Activated T-helper 2 cell treated with anti-CD3 and anti-CD28 coated beads, Interferon-gamma antibody, Interleukin-2, Interleukin-4, amounts not matched to agents 10 μg/mL and 5 μg/mL and 100 μg/mL, durations not matched to agents 14 hours and 24 hours and 36 hours (primary cell): Measurements from ENCODE around the gene GDI1. TPM values are rescaled to one million over a fixed set of nuclear protein-coding genes. Genes with fewer than 3 reads are reported as not detected.

Source experiments
- DNase-seq: peaks from one replicate; pipeline ENCODE4 v3.0.0; 2021; ENCODE audit warnings: low spot score
- H3K27ac Mint-ChIP-seq: one replicate; pipeline ENCODE4 v1.8.0; 2021; ENCODE audit warnings: mixed read lengths
- H3K27me3 Mint-ChIP-seq: one replicate; pipeline ENCODE4 v1.8.0; 2021; ENCODE audit warnings: low read depth, mixed read lengths
- H3K36me3 Mint-ChIP-seq: one replicate; pipeline ENCODE4 v1.8.0; 2021; ENCODE audit warnings: low read depth, mixed read lengths
- H3K4me1 Mint-ChIP-seq: one replicate; pipeline ENCODE4 v1.8.0; 2021; ENCODE audit warnings: low read depth, mixed read lengths
- H3K4me3 Mint-ChIP-seq: one replicate; pipeline ENCODE4 v1.8.0; 2021; ENCODE audit warnings: low read depth, mild to moderate bottlenecking, moderate library complexity, mixed read lengths
- H3K9me3 Mint-ChIP-seq: one replicate; pipeline ENCODE4 v1.8.0; 2021; ENCODE audit warnings: mixed read lengths
- intact Hi-C: fragments of 100-400 bp; cut with micrococcal nuclease; formaldehyde crosslinking; loops from one replicate; pipeline ENCODE4 v1.15.1; 2023
- total RNA-seq: library from RNA; stranded (reverse); gene quantifications from 2 replicates; pipeline ENCODE4 v1.2.3, GENCODE V29; 2022

The GDI1 gene
- total RNA-seq, 1 donor from 2014 or later: 117 TPM

DNA sequence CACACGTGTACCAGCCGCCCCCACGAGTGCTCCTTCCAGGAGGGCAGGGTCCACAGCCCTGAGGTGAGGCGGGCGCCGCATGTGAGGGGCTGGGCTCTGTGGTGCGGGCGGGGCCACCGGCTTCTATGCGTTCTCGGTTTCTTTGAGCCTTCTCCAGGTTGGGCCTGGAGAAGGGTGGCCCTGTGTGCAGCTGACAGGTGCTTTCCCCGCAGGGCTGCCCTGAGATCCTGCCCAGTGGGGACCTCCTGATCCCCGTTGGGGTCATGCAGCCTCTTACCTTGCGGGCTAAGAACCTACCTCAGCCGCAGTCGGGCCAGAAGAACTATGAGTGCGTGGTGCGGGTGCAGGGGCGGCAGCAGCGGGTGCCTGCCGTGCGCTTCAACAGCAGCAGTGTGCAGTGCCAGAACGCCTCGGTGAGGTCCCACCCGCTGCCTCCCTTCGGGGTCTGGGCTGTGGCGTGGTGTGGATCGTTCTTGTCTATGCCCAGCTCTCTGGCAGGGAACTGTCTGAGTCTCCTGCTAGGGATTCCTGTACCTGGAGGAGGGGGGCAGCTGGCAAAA lies 27.9 kb downstream of the GDI1 start:
- Mint-ChIP-seq H3K9me3 (no peaks in the 10 kb centered on the region), H3K36me3 (peaks cover 14% of the 10 kb centered on the region), H3K4me3 (no peak overlapping the region), H3K27ac (no peak overlapping the region), H3K4me1 (no peaks in the 10 kb centered on the region), H3K27me3 (no peaks in the 10 kb centered on the region)
- no peak for DNase-seq
- intact Hi-C loops: no loop called here

GRCh38 chrX:154465601-154466000 lies 28.6 kb downstream of the GDI1 start:
- Mint-ChIP-seq H3K36me3 (peaks cover 18% of the 10 kb centered on the region), H3K4me3 (no peak overlapping the region), H3K4me1 (no peaks in the 10 kb centered on the region), H3K27me3 (no peaks in the 10 kb centered on the region), H3K9me3 (no peaks in the 10 kb centered on the region), H3K27ac (no peak overlapping the region)
- intact Hi-C loops: no loop called here
- DNase-seq: no peak

DNA sequence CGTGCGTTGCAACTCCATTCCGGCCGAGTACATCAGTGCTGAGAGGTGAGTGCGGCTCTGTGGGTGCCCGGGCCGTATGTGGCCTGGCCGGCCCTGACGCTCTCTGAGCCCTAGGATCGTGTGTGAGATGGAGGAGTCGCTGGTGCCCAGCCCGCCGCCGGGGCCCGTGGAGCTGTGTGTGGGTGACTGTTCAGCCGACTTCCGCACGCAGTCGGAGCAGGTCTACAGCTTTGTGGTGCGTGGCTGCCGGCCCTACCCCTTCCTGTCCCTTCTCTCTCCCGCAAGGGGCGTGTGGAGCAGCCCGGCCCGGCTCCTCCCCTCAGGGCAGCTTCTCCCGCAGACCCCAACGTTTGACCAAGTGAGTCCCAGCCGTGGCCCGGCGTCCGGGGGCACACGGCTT lies 29.1 kb downstream of the GDI1 start:
- Mint-ChIP-seq H3K4me3 (no peak overlapping the region), H3K36me3 (peaks cover 20% of the 10 kb centered on the region), H3K9me3 (no peaks in the 10 kb centered on the region), H3K4me1 (no peaks in the 10 kb centered on the region), H3K27me3 (no peaks in the 10 kb centered on the region), H3K27ac (no peak overlapping the region)
- no peak for DNase-seq
- intact Hi-C loops: no loop called here

DNA sequence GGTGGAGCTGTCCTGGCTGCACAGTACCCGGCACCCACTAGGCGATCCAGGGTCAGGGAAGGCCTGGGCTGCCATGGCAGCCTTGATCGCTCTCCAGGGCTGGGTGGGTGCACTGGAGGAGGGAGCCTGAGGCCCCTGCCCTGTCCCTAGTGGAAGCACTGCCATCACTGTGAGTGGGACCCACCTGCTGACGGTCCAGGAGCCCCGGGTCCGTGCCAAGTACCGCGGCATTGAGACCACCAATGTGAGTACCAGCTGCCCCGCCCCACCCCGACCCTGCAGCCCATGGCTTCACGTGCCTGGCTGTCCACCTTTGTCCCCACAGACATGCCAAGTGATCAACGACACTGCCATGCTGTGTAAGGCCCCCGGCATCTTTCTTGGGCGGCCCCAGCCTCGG lies 30.0 kb downstream of the GDI1 start:
- no peaks in the 10 kb centered on the region for H3K9me3 Mint-ChIP-seq
- H3K36me3 Mint-ChIP-seq: peaks cover 23% of the 10 kb centered on the region
- DNase-seq: no peak
- H3K27ac Mint-ChIP-seq: no peak overlapping the region
- no peaks in the 10 kb centered on the region for H3K4me1 Mint-ChIP-seq
- intact Hi-C loops: no loop called here
- no peaks in the 10 kb centered on the region for H3K27me3 Mint-ChIP-seq
- no peak overlapping the region for H3K4me3 Mint-ChIP-seq

- no peak overlapping the region for H3K4me3 Mint-ChIP-seq
- H3K9me3 Mint-ChIP-seq: no peaks in the 10 kb centered on the region
- H3K27me3 Mint-ChIP-seq: no peaks in the 10 kb centered on the region
- H3K36me3 Mint-ChIP-seq: peaks cover 26% of the 10 kb centered on the region
- no peak overlapping the region for H3K27ac Mint-ChIP-seq
- no peak for DNase-seq
- intact Hi-C loops: no loop called here
- H3K4me1 Mint-ChIP-seq: no peaks in the 10 kb centered on the region
Measured at GRCh38 chrX:154467556-154467955, 30.6 kb downstream of the GDI1 start.

DNA sequence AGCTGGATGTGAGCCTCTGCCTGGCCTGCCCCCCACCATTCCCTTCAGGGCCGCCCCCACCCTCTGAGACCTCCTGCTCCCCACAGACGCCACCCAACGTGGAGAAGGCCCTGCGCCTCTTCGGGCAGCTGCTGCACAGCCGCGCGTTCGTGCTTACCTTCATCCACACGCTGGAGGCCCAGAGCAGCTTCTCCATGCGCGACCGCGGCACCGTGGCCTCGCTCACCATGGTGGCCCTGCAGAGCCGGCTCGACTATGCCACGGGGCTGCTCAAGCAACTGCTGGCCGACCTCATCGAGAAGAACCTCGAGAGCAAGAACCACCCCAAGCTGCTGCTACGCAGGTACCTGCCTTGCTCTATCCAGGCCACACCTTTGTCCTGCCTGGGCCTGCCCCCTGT lies 31.3 kb downstream of the GDI1 start:
- Mint-ChIP-seq H3K36me3 (peaks cover 23% of the 10 kb centered on the region), H3K27ac (no peak overlapping the region), H3K4me1 (no peaks in the 10 kb centered on the region), H3K9me3 (no peaks in the 10 kb centered on the region), H3K27me3 (no peaks in the 10 kb centered on the region), H3K4me3 (no peak overlapping the region)
- DNase-seq: no peak
- intact Hi-C loops: no loop called here

GRCh38 chrX:154469114-154469513 lies 32.2 kb downstream of the GDI1 start:
- intact Hi-C loops: no loop called here

DNA sequence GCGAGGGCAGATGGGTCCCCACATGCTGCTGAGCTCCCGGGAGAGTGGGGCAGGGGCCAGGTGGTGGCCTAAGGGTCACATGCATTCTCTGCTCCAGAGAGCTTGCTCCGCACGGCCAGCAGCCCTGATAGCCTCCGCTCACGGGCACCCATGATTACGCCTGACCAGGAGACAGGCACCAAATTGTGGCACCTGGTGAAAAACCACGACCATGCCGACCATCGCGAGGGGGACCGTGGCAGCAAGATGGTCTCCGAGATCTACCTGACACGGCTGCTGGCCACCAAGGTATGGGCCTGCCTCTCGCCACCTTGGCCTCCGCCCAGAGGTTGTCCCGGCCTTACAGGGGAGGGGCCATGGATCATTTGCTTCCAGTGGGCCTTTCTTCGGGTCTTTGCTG lies 32.9 kb downstream of the GDI1 start:
- peaks cover 28% of the 10 kb centered on the region for H3K36me3 Mint-ChIP-seq
- no peaks in the 10 kb centered on the region for H3K4me1 Mint-ChIP-seq
- H3K4me3 Mint-ChIP-seq: no peak overlapping the region
- H3K27me3 Mint-ChIP-seq: no peaks in the 10 kb centered on the region
- no peaks in the 10 kb centered on the region for H3K9me3 Mint-ChIP-seq
- no peak overlapping the region for H3K27ac Mint-ChIP-seq
- DNase-seq: no peak
- intact Hi-C loops: no loop called here

More at GRCh38 chrX:154469114-154469513, 32.2 kb downstream of the GDI1 start:
- Mint-ChIP-seq H3K36me3 (peaks cover 28% of the 10 kb centered on the region), H3K27me3 (no peaks in the 10 kb centered on the region), H3K9me3 (no peaks in the 10 kb centered on the region), H3K27ac (no peak overlapping the region), H3K4me3 (no peak overlapping the region), H3K4me1 (no peaks in the 10 kb centered on the region)
- DNase-seq: no peak

DNA sequence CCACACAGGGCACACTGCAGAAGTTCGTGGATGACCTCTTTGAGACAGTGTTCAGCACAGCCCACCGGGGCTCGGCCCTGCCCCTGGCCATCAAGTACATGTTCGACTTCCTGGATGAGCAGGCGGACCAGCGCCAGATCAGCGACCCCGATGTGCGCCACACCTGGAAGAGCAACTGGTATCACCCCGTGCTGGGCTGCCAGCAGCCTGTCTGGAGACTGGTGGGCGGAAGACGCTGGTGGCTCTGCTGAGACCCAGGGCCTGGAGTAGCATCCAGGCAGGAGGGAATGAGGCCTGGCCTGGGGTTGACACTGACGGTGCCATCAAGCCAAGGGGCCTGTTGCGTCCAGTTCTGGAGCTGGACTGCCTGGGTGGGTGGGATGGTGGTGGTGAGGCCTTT lies 33.5 kb downstream of the GDI1 start:
- Mint-ChIP-seq H3K9me3 (no peaks in the 10 kb centered on the region), H3K27me3 (no peaks in the 10 kb centered on the region), H3K36me3 (peaks cover 29% of the 10 kb centered on the region), H3K4me1 (no peaks in the 10 kb centered on the region), H3K4me3 (no peak overlapping the region), H3K27ac (no peak overlapping the region)
- intact Hi-C loops: no loop called here
- no peak for DNase-seq

- Mint-ChIP-seq H3K4me3 (no peak overlapping the region), H3K9me3 (no peaks in the 10 kb centered on the region), H3K4me1 (peaks cover 2% of the 10 kb centered on the region), H3K27me3 (no peaks in the 10 kb centered on the region), H3K27ac (no peak overlapping the region), H3K36me3 (peaks cover 32% of the 10 kb centered on the region)
- no peak for DNase-seq
- intact Hi-C loops: no loop called here
Measured at GRCh38 chrX:154470914-154471568, 34.1 kb downstream of the GDI1 start.

- Mint-ChIP-seq H3K36me3 (peaks cover 32% of the 10 kb centered on the region), H3K4me3 (no peak overlapping the region), H3K27me3 (no peaks in the 10 kb centered on the region), H3K4me1 (peaks cover 2% of the 10 kb centered on the region), H3K27ac (no peak overlapping the region), H3K9me3 (no peaks in the 10 kb centered on the region)
- no peak for DNase-seq
- intact Hi-C loops: no loop called here
Measured at GRCh38 chrX:154471839-154472684, 35.1 kb downstream of the GDI1 start.

DNA sequence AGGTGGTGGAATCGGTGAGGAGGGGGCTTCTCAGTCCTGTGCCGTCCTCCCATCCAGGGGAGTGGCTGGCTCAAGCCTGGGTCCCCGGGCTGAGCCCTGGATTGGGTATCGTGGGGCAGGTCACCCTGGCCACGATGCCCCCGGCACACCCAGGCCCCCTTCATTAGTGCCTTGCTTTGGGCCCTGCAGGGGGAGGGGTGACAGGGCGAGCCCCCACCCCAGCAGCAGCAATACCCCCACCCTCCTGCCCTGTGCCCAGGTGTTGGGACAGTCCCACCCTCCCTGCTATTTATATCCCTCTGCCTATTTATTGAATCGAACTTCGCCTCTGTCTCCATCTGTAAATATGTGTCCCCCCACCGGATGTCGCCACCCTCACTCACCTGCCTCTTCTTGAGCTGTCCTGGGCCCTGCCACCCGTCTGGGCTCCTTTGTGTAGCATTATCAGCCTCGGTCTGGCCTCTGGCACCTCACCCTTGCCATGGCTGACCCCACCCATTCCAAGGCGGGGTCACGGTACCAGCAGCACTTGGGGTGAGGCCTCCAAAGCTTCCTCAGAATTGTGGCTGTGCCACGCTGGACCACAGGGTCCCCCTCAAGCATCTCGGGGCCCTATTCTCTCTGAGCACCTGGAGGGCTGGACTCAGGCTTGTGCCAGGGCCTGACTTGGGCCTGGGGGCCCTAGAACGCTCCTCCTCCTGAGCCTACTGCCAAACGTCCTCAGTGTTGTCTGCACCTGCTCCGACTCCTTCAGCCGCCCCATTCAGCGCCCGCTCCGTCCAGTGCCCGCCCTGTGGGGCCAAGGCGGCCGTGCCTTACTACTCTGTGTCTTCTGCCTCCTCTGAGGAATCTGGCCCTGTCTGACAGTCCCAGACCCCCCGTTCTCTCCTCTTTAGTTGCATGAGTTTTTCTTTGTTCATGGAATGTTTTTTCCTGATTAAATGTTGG lies 36.0 kb downstream of the GDI1 start:
- no peak for DNase-seq
- Mint-ChIP-seq H3K9me3 (no peaks in the 10 kb centered on the region), H3K36me3 (peaks cover 32% of the 10 kb centered on the region), H3K27me3 (no peaks in the 10 kb centered on the region), H3K27ac (no peak overlapping the region), H3K4me3 (no peak overlapping the region), H3K4me1 (peaks cover 5% of the 10 kb centered on the region)
- intact Hi-C loops: no loop called here
